PFSK-1 (cell line): Measurements from ENCODE around the gene SOX8.

ENCODE experiments used
- FOXP2 ChIP-seq: optimal IDR thresholded peaks from 2 replicates; pipeline ENCODE3; 2011; ENCODE audit warnings: borderline replicate concordance, control low read depth, inconsistent platforms; ENCODE audit not compliant: insufficient read depth; ENCODE audit errors: extremely low read length, extremely low read depth
- POLR2AphosphoS5 ChIP-seq: IDR thresholded peaks from 2 replicates; pipeline ENCODE4 v1.6.1; 2012; ENCODE audit warnings: low read depth, mild to moderate bottlenecking, control low read depth, low read length, moderate library complexity
- REST ChIP-seq, 2 experiments: IDR thresholded peaks; 2 replicates each; pipeline versions ENCODE4 v1.6.1 to v1.8.0; 2011 to 2012; ENCODE audit warnings: low read depth in 2 of 2, low read length in 2 of 2, control low read depth in 1 of 2, inconsistent platforms in 1 of 2, mild to moderate bottlenecking in 1 of 2, moderate library complexity in 1 of 2; ENCODE audit not compliant: insufficient read depth in 1 of 2
- SIN3A ChIP-seq: IDR thresholded peaks from 2 replicates; pipeline ENCODE4 v1.6.1; 2012; ENCODE audit warnings: mild to moderate bottlenecking, low read length, moderate library complexity, borderline replicate concordance; ENCODE audit not compliant: insufficient read depth
- TAF1 ChIP-seq: IDR thresholded peaks from 2 replicates; pipeline ENCODE4 v1.6.1; 2012; ENCODE audit warnings: low read length, control low read depth, borderline replicate concordance; ENCODE audit not compliant: insufficient read depth

SOX8 gene

GRCh38 chr16:965487-965886 is 16.1 kb upstream of the SOX8 start:
- TF ChIP-seq TAF1: no peak

DNA sequence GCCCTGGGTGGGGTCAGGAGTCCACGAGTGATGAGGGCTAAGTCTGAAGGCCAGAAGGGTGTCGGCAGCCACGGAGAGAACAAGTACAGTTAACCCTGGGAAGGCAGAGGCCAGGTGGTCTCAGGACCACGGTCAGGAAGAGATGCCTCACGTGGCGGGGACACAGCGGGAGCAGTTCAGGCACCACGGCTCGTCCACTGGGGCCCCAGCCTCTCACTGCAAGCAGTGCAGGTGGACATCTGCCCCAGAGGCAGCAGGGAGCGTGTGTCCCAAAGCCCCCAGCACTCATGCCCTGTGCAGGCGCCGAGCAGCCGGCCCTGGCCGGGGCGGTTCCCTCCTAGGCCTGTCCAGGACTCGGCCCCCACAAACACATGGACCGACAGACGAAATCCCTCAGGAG is 15.5 kb upstream of the SOX8 start:
- TF ChIP-seq SIN3A (no peak), FOXP2 (no peak), POLR2AphosphoS5 (no peak), TAF1 (no peak), REST (IDR thresholded peaks at IDR 0.05; ENCODE audit: insufficient read depth in 1 of 2, low read depth in 2 of 2, low read length in 2 of 2) (no peak)

GRCh38 chr16:966505-966904 is 15.1 kb upstream of the SOX8 start:
- TF ChIP-seq TAF1 (no peak), POLR2AphosphoS5 (no peak), REST (IDR thresholded peaks at IDR 0.05; ENCODE audit: insufficient read depth in 1 of 2, low read depth in 2 of 2, low read length in 2 of 2) (no peak), FOXP2 (no peak), SIN3A (no peak)

DNA sequence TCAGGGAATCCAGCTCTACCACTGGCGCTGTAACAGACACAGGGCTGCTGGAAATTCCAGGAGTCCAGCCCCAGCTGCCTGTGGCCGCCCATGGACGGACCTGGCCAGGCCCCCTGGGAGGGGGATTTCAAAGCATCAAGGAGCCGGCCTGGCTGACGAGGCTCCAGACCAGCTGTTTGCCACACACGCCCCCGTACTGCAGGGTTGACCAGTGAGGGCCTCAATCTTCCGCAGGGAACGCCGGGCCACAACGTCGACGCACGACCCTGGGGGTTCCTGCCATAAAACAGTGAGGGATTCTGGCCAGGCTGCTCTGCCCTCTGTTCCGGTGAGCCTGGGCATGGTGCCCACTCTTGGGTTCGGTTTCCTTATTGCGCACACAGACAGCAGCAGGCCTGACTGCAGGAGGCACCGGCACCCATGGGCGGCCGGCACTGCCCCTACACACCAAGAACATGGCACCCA is 14.5 kb upstream of the SOX8 start:
- TF ChIP-seq REST (IDR thresholded peaks at IDR 0.05; ENCODE audit: insufficient read depth in 1 of 2, low read depth in 2 of 2, low read length in 2 of 2): no peak
- no peak for TF ChIP-seq SIN3A
- TF ChIP-seq POLR2AphosphoS5: no peak
- TF ChIP-seq FOXP2: no peak
- TF ChIP-seq TAF1: no peak

DNA sequence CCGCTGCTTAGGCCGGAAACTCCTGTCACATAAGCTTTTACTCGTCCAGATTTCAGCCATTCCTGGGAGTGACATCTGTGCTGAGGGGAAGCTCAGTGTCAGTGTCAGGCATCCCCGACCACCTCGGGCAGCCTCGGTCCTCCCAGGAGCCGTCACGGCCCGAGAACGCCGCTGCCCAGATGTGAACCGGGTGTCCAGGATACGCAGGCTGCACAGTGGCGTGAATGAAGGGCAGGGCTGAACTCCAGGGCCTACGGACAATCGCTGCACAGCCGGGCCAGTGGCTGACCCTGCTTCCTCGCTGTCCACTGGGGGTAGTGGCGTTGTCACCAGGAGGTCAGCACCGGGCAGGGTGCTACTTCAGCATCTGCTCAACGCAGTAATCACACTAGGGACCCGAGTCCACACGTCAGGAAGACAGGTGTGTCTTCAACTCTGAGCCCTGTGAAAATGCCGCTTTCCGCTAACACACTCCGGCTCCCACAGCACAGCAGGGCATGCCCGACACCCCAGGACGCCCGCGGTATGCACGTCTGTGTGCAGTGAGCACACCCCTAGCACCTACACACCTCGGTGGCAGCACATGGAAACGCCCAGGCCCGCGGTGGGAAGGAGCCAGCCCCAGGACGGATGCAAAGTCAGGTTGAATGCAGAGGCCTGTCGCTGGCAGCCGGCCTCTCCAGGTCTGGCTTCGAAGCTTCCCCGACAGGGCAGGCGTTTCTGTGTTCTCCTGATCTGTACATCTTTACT is 13.8 kb upstream of the SOX8 start:
- TF ChIP-seq POLR2AphosphoS5 (no peak), SIN3A (no peak), TAF1 (no peak), FOXP2 (no peak), REST (IDR thresholded peaks at IDR 0.05; ENCODE audit: insufficient read depth in 1 of 2, low read depth in 2 of 2, low read length in 2 of 2) (no peak)
